COLO668 (cell line): ENCODE data around the gene OAT.
A peak's percentile ranks its signal among the peaks of the same experiment; 100 is the strongest.

Experiments
- DNase-seq: peaks from one replicate; lab custom pipeline; 2025; ENCODE audit not compliant: unreplicated experiment; lab: John Stamatoyannopoulos, UW

The OAT gene

GRCh38 chr10:124418726-124419501 is at the start of gene OAT:
Gene OAT, minus strand, starts transcription at chr10:124418923. Its CDS starts 6,752 bp downstream, at chr10:124412171.
- peak; percentile 96 for DNase-seq

GRCh38 chr10:124467165-124467564 is 48.4 kb upstream of the OAT start:
- no peak for DNase-seq

- no peak for DNase-seq
These were observed 47.2 kb upstream of the OAT start for GRCh38 chr10:124465777-124466488.

GRCh38 chr10:124465003-124465776 is 46.5 kb upstream of the OAT start:
- DNase-seq, result no peak

DNA sequence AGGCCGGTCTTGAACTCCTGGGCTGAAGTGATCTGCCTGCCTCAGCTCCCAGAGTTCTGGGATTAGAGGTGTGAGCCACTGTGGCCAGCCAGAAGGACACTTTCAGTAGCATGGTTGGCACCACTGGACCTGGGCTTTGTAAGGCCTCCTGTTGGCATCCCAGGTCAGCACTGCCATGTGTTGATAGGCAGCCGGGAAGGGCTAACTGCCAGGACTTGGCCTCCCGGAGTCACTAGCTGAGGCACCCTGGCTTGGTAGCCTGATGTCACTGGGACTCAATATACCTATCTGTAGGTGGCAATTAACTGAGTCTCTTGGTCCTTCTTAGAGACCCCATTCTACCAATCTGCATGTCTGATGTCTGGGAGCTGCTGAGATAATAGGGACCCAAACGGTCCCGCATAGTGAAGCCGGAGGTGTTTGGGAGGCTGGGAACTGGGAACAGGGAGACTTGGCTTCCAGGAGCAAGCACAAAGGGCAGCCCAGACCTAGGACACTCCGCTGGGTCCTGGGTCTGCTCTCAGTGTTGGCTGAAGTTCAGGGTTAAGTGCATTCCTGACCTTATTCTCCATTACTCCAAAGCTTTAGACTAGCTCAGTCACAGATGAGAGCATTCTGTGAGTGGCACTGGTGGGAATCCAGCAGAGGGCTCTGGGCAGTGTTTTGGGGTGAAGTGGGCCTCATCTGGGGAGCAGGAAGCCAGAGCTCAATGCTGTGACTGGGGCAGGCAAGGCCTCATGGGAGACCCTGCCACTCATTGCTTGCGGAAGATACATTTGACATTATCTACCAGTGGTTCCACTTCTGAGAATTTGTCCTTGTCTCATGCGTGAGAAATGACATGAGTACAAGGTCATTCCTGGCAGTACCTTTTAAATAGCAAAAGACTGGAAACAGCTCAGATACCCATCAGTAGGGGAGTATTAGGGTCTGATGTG is 45.6 kb upstream of the OAT start:
- DNase-seq, result no peak

DNA sequence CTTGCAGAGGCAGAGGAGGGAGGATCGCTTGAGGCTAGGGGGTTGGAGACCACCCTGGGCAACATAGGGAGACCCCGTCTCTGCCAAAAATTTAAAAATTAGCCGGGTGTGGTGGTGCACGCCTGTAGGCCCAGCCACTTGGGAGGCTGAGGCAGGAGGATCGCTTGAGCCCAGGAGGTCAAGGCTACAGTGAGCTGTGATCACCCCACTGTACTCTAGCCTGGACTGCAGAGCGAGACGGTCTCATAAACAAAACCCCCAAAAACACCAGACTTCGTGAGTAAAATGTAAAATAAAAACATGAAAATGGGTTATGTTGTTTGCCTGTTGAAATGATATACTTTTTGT is 43.6 kb upstream of the OAT start:
- DNase-seq, result no peak

- DNase-seq, result peak; percentile 88
These were observed 43.1 kb upstream of the OAT start, which contains the start of gene LHPP for GRCh38 chr10:124461642-124462347. Gene LHPP, plus strand, starts transcription at chr10:124461823. Its CDS starts 40 bp downstream, at chr10:124461863.

DNA sequence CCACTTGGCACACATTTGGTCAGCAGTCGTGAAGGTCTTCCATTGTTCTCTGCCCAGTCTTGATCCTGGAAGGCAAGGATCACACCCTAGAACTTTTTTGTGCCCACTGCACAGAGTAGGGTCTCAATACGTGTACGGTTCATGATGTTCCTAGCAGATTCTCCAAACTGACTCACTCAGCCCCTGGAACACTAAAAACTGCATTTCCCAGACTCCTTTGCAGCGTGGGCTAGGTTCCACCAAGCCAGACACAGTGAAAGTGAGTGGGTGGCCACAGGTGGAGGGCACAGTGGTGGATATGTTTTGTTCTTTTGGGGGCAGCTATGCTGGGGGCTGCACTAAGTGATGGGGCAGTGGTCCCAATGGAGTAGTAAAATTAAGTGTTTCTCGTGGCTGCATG is 41.4 kb upstream of the OAT start:
- DNase-seq, result no peak

DNA sequence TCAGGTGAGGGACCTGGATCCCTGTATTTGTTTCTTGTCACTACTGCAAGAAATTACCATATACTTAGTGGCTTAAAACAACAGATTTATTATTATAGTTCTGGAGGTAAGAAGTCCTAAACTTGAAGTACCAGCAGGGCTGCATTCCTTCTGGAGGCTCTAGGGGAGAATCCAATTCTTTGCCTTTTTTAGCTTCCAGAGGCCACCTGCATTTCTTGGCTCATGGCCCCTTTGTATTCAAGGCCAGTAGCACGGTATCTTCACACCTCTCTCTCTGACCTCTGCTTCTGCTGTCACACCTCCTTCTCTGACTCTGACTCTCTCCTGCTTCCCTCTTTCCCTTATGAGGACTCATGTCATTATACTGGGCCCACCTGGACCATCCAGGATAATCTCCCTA is 40.7 kb upstream of the OAT start:
- no peak for DNase-seq

- DNase-seq, result no peak
These were observed 40.2 kb upstream of the OAT start for GRCh38 chr10:124458889-124459288.

GRCh38 chr10:124458473-124458872 is 39.8 kb upstream of the OAT start:
- no peak for DNase-seq

GRCh38 chr10:124455441-124455840 is 36.7 kb upstream of the OAT start:
- no peak for DNase-seq

GRCh38 chr10:124453960-124454610 is 35.4 kb upstream of the OAT start:
- DNase-seq, result no peak

DNA sequence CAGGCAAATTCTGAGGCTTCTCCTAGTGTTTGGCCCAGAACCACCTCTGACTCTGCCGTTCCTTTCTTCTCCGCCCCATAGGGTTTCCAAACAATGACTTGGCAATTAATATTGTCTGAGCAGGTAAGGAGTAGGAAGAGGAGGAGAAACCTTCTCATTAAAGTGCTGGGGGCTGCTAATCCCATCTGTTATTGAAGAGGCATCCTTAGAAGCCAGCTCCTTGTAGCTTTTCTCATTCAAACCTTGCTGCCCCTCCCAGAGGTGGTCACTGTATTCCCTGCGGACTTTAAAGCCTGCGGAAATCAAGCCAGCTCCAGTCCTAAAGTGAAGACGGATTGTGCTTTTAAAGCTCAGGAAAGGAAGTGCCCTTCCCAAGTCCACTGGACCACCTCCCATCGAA is 32.6 kb upstream of the OAT start:
- no peak for DNase-seq

DNA sequence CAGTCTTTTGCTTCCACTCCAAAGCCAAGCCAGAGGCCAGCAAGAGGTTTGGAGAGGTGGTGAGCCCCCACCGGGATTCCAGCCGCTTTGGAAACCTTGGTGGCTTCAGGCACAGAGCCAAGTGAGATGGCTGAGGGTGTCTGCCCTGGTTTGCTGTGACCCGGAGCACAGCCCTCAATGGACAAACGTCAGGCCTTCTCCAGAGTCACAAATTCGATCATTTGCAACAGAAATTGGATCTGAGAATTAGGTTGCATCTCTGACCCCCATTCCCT is 32.0 kb upstream of the OAT start:
- DNase-seq, result no peak

DNA sequence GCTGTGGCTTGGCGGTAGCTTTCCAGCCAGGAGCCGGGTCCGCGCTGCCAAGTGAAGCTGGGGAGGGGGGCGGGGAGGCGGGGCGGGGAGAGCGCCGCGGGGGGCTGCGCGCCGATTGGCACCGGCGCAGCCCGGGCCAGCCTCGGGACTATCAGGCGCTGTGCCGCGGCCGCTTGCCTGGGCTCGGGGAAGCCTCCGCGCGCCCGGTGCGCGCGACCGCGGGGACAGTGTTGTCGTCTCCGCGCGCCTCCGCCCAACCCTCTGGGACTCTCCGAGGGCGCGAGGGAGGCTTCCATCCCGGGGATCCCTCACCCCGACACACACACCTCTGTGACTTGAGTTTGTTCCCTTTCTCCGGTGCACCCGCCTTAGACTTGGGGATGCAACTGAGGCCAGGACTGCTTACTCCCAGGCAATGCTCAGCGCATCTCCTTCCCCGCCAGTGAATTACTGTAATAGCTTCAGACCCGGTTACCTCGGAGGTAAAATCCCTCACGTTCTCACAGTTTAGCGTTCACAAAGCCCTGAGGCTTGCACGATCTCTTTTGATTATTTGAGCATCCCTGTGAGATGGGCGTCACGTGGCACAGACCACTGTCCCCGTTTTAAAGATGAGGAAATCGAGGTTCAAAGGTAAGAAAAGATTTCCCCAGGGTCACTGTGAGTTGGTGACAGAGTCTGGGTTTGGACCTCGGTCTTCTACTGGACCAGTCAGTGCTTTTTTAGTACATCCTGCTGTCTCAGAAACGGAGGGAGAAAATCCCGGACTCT is 31.5 kb upstream of the OAT start, which contains the start of gene NKX1-2:
Gene NKX1-2, minus strand, starts transcription at position 24 of the 771 bp plus-strand sequence. CDS start 92 bp downstream, outside the sequence.
- DNase-seq, result peak; percentile 37

- DNase-seq, result no peak
These were observed 30.7 kb upstream of the OAT start for GRCh38 chr10:124449170-124450011.

DNA sequence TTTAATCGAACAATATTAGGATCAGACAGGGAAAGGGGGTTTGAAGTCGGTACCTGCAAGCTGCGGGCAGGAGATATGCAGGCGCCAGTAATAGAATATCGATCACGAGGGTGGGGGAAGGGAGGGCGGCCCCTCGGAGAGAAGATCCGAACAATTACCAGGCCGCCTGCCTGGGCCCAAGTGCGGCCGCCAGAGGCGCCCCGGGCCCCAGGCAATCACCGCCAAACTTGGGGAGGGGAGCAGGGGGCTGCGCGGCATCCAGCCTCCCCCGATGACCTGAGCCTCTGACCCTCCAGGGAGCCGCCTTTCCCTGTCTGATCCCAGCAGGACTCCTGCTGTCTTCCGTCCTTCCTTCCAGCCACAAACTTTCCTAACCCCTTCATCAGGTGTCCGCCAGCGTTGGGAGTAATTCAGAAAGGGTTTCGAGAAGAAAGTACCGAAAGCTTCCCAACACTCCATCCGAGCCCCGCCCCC is 30.0 kb upstream of the OAT start:
- DNase-seq, result peak; percentile 15
